HG03196 (cell line): ENCODE data around the gene PLCG1.

Experiments used
- ATAC-seq: cut with Tn5 transposase; IDR thresholded peaks from one replicate; pipeline ENCODE4 v1.9.1; 2021; ENCODE audit not compliant: unreplicated experiment

The PLCG1 gene

GRCh38 chr20:41166201-41167117 is 29.1 kb downstream of the PLCG1 start:
- no peak for ATAC-seq

GRCh38 chr20:41167118-41167470 is 29.8 kb downstream of the PLCG1 start:
- ATAC-seq = no peak

- no peak for ATAC-seq
Observed at GRCh38 chr20:41167481-41168253, 30.3 kb downstream of the PLCG1 start.

GRCh38 chr20:41168281-41169161 is 31.2 kb downstream of the PLCG1 start:
- no peak for ATAC-seq

- ATAC-seq = no peak
Observed at GRCh38 chr20:41169162-41169690, 31.9 kb downstream of the PLCG1 start.

GRCh38 chr20:41169791-41170351 is 32.5 kb downstream of the PLCG1 start:
- ATAC-seq = no peak

- no peak for ATAC-seq
Observed at GRCh38 chr20:41170386-41171105, 33.2 kb downstream of the PLCG1 start.

GRCh38 chr20:41171736-41172295 is 34.5 kb downstream of the PLCG1 start:
- no peak for ATAC-seq

GRCh38 chr20:41172296-41173140 is 35.2 kb downstream of the PLCG1 start:
- ATAC-seq = no peak

GRCh38 chr20:41173161-41173721 is 35.9 kb downstream of the PLCG1 start:
- no peak for ATAC-seq

GRCh38 chr20:41173791-41174341 is 36.5 kb downstream of the PLCG1 start:
- no peak for ATAC-seq

GRCh38 chr20:41174373-41174772 is 37.0 kb downstream of the PLCG1 start:
- no peak for ATAC-seq

- ATAC-seq = no peak
Observed at GRCh38 chr20:41174782-41175181, 37.4 kb downstream of the PLCG1 start.

GRCh38 chr20:41175201-41175651 is 37.9 kb downstream of the PLCG1 start:
- ATAC-seq = no peak

GRCh38 chr20:41175727-41176330 is 38.5 kb downstream of the PLCG1 start:
- ATAC-seq = no peak

GRCh38 chr20:41176711-41177552 is 39.6 kb downstream of the PLCG1 start:
- ATAC-seq = no peak

- ATAC-seq = no peak
Observed at GRCh38 chr20:41177636-41178035, 40.3 kb downstream of the PLCG1 start.
